ENCODE data around the gene YIPF5. TPM values are rescaled to one million over a fixed set of nuclear protein-coding genes. Genes with fewer than 3 reads are reported as not detected.

YIPF5 gene
- total and polyA plus RNA-seq, 2 of the 4 experiments (the other 2 are of a cell fraction): 64.4 to 172 TPM

DNA sequence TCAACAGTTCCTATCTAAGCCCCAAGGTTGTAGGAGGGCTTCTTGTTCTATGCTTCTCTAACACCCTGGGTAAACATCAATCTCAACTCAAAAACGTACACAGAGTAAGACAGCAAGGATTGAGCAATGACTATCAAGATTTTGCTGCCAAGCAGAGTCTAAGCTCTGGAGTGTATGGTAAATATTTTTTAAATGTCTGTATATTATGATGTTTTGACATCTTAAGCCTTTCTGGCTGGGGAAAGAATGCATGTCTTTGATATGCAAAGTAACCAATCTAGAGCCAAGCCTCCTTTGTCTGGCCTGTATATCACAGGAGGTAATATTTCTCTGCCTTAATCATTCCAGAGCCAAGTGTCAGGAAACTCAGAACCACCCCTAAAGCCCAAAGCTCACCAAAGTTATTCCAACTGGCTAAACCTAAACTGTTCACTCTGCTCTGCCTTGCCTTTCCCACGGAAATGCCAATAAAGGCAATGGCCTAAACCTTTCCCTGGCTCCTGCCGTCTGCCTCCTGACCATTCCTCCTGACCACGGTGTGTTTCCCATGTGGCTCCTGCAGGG lies 45.2 kb downstream of the YIPF5 start:
- H3K4ac ChIP-seq (ENCODE audit: low read depth, low read length): no peak overlapping the region; the same call in 1 of the 2 replicates
- ATAC-seq (ENCODE audit: low read depth) (peak; percentile 79), DNase-seq (peak; percentile 25)
- no peak overlapping the region for H2BK15ac ChIP-seq (ENCODE audit: low read depth, low read length)
- in situ Hi-C loops (cut with MboI; ENCODE audit: low sequenced_read_pairs) (no loop called here), intact Hi-C loops (cut with micrococcal nuclease) (no loop called here), dilution Hi-C loops (cut with HindIII; ENCODE audit: low sequenced_read_pairs, unreplicated experiment) (no loop called here)
- no peak overlapping the region for H2AFZ ChIP-seq (replicated peaks; ENCODE audit: low read length, poor library complexity)
- no peak overlapping the region for H3K27ac ChIP-seq (ENCODE audit: insufficient read depth, low read length)
- H3K4me3 ChIP-seq (ENCODE audit: insufficient read depth, low read depth, low read length): no peak overlapping the region
- WGBS, 2 experiments (ENCODE audit: extremely low coverage in 2 of 2, insufficient read length in 1 of 2): 35% methylated on average over 2 of the region's 4 CpGs; no CpG with 5 or more reads in 1 of the 2 experiments
- H3K79me1 ChIP-seq (ENCODE audit: low read depth in 1 of 2, low read length in 2 of 2): no peaks in the 10 kb centered on the region
- no peak overlapping the region for H4K5ac ChIP-seq (ENCODE audit: low read depth, low read length)
- no peaks in the 10 kb centered on the region for H3K36me3 ChIP-seq (ENCODE audit: control insufficient read depth, insufficient read depth, low read length)
- peak overlapping the region; percentile 50; the same call in 1 of the 2 replicates for H3K14ac ChIP-seq (replicated peaks; ENCODE audit: low read depth, low read length)
- peaks cover 6% of the 10 kb centered on the region for H3K4me1 ChIP-seq (ENCODE audit: control insufficient read depth, insufficient read depth, low read length)
- H2AK5ac ChIP-seq (ENCODE audit: low read depth, low read length): no peak overlapping the region
- no peak for TF ChIP-seq FOS (IDR thresholded peaks at IDR 0.05; ENCODE audit: low read depth, low read length)
- peak; percentile 70 for TF ChIP-seq CEBPB (IDR thresholded peaks at IDR 0.05; ENCODE audit: low read depth, low read length)
- no peak for TF ChIP-seq NFE2L2 (IDR thresholded peaks at IDR 0.05; ENCODE audit: low read depth, low read length)
- no peak overlapping the region for H4K91ac ChIP-seq (ENCODE audit: insufficient read depth, low read depth, low read length)
- H3K4me2 ChIP-seq (ENCODE audit: low read depth, low read length): no peak overlapping the region
- H3K9me3 ChIP-seq (ENCODE audit: control insufficient read depth, insufficient read depth, low read length): no peaks in the 10 kb centered on the region
- H4K20me1 ChIP-seq (ENCODE audit: insufficient read depth, low read length): no peaks in the 10 kb centered on the region
- no peaks in the 10 kb centered on the region for H3K27me3 ChIP-seq (ENCODE audit: control insufficient read depth, insufficient read depth, low read length)
- POLR2A ChIA-PET (ENCODE audit: unreplicated experiment): no interaction called here
- H3K56ac ChIP-seq (ENCODE audit: extremely low read depth, insufficient read depth, low read length): no peak overlapping the region
- H3K18ac ChIP-seq (ENCODE audit: low read depth, low read length): no peak overlapping the region; the same call in 1 of the 2 replicates
- H2BK120ac ChIP-seq (ENCODE audit: low read depth, low read length): no peak overlapping the region
- CTCF ChIA-PET: no interaction called here
- H3K23ac ChIP-seq (ENCODE audit: low read depth, low read length): no peak overlapping the region; the same call in 1 of the 2 replicates
- H4K8ac ChIP-seq (ENCODE audit: low read depth in 2 of 2, low read length in 2 of 2): no peak overlapping the region; a peak in 1 of 4 replicates
- H3K9me1 ChIP-seq (ENCODE audit: insufficient read depth, low read length): peaks cover 7% of the 10 kb centered on the region; the same call in 1 of the 2 replicates
- H2BK20ac ChIP-seq (ENCODE audit: low read depth, low read length): no peak overlapping the region
- BruUV-seq (replicated peaks): no TSS peak
- no peak overlapping the region for H3K9ac ChIP-seq (ENCODE audit: low read depth, low read length)
- no peak overlapping the region for H2AK9ac ChIP-seq (replicated peaks; ENCODE audit: low read depth, low read length, poor library complexity)
- H2BK5ac ChIP-seq (ENCODE audit: low read depth, low read length, poor library complexity, severe bottlenecking): no peak overlapping the region

All from IMR-90 (cell line).